HG02571 (cell line): Measurements from ENCODE around the gene MALT1.
"Not testable (repeated sequence)": the region's sequence is repeated elsewhere in the genome, so short reads cannot be mapped to it uniquely, and the experiment has no call there.

Source experiments
- ATAC-seq: cut with Tn5 transposase; IDR thresholded peaks from one replicate; pipeline ENCODE4 v1.9.1; 2021; ENCODE audit warnings: mild to moderate bottlenecking, moderate library complexity; ENCODE audit not compliant: unreplicated experiment

MALT1 gene

DNA sequence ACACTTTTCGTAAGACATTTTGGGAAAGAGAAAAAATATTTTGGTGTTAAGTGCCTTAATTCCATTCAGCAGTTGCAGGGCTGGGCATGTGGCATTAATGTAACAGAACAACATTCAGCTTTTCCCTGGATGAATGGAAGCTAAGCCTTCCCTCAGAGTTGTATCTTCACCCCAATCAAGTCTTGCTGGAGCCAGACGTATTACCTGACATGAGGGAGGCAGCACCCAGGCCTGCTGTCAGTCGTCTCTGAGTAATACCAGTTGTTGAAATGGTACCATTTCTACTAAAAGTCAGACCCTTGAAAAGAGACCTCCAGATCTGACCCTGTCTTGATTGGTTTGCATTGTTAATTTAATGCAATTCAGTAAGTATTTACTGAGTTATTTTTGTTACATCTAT lies 57.5 kb downstream of the MALT1 start:
- ATAC-seq: no peak

DNA sequence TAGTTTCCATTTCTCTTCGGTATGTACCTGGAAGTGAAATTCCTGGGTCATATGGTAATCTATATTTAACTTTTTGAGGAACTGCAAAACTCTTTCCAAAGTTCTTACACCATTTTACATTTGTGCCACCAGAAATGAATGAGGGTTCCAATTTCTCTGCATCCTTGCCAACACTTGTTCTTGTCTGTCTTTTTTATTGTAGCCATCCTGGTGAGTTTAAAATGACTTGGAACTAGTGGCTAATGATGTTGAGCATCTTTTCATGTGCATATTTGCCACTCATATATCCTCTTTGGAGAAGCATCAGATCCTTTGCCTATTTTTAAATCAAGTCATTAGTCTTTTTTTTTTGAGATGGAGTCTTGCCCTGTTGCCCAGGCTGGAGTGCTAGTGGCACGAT lies 59.4 kb downstream of the MALT1 start:
- no peak for ATAC-seq

DNA sequence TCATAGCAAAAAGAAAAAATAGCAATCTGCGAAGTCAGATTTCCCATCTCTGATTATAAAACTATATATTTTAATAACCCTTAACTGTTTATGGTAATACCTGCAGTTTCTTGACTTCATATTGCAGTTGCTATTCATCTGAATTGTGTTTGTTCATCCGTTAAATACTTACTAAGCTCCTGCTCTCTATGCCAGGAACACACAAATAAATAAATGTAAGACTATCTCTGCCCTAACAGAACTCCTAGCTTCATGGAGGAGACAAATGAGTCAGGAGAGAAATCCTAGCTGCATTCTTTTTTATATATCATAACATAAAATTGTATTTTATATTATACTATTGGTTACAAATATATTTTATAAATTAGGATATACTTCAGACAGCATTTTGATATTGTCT lies 61.2 kb downstream of the MALT1 start:
- no peak for ATAC-seq

DNA sequence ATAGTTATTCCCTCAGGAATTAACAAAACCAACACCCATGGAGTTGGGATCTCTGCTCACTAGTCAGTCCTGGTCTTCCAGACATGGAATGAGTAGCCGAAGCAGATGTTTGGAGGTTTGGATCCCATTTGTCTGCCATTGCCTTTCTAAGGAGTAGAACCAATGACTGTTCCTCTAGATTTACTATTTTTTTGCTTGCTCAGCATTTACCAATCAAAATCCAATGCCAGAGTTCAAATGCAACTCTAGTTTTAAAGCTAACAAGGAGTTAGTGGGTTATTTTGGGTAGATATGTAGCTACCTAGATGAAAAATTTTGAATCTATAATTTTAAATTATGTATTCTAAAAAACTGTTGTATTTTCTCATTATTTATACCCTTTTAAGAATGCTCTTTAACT lies 62.6 kb downstream of the MALT1 start:
- ATAC-seq: no peak

DNA sequence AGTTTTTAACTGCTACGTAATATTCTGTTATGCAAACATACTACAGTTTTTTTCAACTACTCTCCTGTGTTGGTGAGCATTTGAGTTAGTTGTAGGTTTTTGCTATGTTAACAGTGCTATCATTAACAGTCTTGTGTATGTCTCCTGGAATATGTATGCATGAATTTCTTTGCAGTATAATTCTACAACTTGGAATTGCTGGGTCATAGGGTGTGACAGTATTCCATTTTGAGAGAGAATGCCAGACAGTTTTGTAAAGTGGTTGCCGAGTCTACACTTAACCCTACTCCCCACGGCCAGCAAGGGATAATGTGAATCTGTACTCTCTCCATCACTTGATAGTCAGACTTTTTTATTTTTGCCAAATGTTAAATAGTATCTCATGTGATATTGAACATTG lies 67.1 kb downstream of the MALT1 start:
- no peak for ATAC-seq

DNA sequence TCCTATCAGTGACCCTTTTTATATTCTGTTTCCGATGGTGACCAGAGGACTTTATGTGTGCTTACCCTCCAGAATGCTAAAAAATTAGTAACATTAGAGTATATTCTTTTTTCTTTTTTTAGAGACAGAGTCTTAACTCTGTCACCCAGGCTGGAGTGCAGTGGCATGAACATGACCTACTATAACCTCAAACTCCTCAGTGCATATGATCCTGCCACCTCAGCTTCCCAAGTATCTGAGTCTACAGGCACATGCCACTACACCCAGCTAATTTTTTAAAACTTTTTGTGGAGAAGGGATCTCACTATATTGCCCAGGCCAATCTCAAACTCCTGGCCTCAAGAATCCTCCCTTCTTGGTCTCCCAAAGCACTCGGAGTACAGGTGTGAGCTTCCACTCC lies 74.6 kb downstream of the MALT1 start:
- ATAC-seq: no peak

DNA sequence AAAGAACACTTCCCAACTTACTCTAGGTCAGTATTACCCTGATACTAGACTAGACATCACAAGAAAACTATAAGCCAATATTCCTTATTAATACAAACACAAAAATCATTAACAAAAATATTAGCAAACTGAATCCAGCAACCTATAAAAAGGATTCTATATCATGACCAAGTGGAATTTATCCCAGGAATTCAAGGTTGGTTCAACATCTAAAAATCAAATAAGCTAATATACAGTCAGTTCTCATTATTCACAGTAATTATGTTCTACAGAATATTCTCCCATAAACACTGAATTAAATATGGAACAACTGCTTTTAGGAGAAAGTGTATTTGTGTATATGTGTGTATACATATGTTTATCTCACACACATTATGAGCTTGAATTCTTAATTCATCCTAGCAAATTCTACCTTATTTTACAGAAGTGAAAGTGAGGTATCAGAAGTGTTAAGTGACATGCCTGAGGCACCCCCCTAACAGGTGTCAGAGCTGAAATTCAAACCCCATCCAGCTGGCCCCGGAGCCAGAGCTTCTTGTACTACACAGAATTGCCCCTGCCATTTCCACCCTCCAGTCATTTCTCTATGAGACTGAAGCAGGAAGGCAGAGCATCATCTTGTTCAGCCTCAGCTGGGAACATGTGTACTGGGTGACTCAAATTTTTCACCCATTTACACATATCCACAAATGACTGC lies 77.8 kb downstream of the MALT1 start:
- no peak for ATAC-seq

DNA sequence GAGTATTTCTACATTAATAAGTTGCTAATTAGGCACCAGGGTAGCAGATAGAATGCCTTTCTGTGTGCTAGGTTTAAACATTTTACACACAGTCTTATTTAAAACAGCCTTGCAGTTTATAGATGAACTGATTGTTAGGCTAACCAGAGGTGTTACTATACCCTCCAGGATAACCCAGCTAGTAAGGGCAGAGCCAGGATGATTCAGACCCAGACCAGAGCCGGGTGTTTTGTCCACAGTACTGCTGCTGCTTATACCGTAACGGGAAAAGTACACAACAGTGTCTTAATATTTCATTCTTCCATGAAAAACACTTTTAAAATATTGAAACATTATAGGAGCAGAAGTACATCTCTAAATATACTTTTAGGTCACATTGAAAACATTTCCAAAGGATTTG lies 82.7 kb downstream of the MALT1 start:
- no peak for ATAC-seq

DNA sequence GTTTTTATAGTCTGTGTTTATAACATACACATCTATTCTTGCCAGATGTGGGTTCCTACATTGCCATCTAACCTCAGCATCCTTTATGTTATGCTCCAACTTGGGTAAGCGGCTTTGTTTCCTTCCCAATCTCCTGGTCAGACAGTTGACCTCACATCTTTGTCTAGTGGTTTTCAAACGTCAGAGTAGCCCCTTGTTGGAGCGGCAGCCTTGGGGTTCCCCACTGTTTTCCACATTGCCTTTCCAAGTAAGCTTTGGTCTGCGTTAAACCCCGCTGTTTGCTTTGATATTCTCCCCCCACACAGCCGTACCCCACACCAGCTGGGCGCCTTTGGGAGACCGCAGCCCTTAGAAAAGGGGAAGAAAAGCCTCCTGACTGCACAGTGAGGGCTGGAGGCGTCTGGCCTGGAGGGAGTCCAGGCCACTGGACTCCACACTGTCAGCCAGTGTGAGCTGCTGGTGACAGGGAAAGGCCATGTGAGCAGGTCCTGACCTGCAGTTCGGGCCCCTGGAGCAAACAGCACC lies 83.3 kb downstream of the MALT1 start:
- no peak for ATAC-seq

DNA sequence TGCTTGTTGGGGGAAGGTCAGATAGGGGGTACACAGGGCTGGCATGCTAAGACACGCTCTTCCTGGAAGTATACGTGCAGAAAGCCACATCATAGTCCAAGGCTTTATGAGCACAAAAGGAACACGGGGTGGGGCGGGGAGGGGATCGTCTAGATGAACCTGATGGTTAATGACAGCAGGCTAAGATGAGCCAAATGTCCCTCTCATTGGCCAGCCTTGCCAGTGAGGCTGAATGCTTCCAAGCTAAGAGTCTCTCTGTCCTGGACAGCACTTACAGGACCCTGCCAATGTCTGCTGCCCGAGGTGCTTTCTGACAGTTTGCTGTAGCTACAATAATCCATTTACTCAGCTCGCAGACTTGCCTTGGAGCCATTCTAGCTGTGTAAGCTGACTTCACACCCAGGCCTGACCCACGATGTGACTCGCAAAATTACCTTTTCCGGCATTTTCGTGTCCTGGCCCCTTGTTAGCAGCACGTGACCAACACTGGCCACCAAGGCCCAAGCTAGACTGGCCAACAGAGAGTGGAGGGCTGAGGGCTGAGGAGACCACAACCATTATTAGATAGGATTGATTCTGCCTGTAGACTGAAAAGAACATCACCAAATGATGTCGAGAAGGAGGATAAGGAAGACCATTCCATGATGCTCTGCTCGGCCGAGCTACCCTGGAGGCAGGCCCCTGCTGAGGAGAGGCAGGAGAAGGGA lies 84.2 kb downstream of the MALT1 start:
- ATAC-seq: no peak

DNA sequence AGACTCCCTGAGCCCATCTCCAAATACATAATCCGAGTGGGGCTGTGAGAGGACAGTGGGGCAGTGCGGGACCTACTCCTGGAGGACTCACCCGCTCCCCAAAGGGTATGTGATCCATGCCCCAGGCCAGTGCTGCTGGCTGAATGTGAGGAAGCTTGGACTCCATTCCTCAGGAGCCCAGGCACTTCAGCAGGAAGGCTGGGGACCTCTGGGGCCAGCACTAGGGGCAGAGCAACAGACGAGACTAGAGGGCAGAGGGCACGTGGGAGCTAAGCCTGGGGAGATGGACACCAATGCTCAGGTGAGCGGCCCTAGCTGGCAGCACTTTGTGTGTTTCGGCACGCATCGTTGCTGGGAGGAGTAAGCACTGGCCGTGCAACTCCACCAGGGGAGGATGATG lies 84.9 kb downstream of the MALT1 start:
- ATAC-seq: no peak

DNA sequence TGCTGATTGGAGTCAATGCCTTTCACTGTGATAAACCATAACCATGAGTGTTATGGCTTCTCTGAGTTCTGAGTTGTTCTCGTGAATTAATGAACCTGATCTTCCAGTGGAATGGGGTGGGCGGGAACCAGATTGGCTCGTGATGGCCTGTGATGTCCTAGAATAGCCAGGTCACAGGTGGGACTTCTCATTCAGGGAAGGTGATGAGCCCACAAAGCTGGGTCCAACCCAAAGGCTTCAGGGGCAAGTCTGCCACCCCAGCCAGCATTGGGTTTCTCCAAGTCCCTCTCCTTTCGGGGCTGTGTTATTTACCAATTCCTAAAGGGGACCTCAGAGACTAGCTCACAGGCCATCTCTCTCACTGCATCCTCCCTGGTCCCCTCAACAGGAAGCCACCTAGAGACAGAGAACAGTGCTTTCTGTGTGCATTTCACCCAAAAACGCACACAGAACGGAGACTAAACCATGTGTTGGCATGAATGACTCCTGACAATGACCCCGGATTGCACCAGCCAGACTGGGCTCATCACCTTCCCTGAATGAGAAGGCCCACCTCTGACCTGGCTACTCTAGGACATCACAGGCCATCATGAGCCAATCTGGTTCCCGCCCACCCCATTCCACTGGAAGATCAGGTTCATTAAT lies 85.5 kb downstream of the MALT1 start:
- no peak for ATAC-seq

DNA sequence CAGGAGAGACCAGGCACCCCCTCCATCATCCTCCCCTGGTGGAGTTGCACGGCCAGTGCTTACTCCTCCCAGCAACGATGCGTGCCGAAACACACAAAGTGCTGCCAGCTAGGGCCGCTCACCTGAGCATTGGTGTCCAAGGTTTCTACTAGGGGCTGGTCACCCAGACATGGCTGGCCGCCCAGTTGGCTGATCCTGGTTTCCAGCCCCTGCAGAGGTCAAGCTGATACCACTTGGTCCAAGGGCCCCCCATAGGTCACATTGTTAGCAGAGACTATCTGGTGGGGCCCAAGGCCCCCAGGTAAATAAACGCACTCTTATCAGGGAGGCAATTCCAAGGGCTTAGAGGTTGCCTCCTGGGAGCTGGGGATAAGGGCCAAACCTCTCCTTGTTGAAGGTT lies 86.1 kb downstream of the MALT1 start:
- not testable (repeated sequence) for ATAC-seq

DNA sequence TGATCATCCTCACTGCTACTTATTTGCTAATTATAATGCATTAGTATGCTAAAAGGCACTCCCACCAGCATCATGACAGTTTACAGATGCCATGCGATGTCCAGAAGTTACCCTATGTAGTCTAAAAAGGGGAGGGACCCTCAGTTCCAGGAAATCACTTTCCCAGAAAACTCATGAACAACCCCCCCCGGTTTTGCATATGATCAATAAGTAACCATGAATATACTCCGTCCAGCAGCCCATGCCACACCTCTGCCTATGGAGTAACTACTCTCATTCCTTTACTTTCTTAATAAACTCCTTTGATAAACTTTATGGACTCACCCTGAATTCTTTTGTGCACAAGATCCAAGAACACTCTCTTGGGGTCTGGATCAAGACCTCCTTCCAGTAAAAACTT lies 86.8 kb downstream of the MALT1 start:
- ATAC-seq: no peak

DNA sequence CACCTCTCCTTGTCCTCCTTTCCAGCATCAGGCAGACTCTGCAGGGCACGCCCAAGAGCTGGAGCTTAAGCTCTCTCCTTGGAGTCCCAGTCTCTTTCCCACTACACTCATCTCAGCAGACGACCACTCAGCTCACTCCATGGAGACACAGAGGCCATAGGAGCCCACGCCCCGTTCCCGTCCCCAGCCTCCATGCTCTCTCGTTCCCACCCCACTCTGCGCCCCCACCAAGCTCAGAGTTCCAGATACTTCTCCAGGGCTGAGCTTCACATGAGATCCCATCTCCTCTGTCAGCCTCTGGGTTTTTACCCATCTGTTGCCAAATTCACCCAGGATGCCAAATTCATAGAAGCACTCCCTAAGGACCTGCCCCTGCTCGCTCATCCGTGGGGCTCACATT lies 87.3 kb downstream of the MALT1 start:
- ATAC-seq: no peak

DNA sequence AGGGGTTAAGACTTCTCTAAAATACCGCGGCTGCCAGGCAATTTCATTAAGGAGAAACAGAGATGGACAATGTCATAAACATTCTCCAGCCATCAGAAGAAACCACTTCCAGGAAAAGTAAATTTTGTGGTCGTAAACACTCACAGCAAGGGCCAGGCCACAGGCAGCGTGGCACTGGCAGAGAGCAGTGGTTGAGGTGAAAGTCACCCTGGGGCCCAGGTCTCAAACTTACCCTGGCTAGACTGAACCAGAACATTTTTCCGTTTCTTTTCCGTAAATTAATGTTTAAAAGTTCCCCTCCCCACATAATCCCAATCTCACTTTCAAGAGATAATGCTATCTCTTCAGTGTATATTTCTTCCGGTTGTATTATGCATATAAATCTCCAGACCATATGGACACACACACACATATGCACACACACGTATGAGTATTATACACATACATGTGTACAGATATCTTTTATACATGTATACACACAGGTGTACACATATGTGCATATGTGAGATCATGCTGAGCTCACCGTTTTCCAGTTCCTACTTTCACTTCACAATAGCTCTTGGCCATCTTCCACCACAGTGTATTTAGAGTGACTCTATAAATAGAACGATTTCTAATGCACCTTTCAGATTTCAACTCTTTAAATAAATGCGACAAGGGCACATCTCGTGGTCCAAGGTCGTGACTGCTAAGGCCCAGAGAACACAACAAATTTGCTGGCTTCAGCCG lies 90.1 kb downstream of the MALT1 start:
- peak; percentile 59 for ATAC-seq

DNA sequence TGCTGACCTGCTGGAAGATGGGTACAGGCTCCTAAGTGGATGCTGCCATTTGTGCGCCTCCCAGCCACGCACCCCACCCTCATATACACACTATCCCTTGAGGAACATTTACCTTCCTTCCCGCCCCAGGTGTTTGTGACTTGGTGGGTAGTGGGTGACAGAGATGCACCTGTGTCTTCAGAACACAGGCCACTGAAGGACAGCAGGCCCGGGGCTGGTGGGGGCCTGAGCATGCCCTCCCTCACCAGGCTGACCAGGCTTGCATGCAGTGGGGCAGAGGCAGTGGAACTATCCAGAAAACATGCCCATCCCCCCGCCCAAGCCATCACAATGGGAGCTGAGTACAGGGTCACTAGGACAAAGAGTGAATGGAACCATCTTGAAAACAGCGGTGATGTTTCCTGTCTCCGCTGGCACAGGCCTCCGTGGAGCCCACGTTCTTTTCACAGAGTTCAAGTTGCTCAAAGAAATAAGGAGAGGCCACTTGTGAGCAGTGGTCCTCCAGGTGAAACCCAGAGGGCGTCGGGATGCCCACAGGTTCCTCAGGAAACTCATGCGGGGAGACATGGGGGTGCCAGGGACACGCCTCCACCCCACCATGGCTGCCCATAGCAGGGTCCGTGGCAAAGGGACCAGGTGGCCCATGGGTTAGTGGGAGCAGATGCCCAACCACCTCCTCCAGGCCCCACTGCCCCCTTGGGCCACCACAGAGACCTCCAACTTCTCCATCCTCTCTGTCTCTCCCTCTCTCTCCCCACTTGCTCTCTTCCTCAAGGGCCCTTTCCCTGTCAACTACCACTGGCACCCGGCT lies 90.9 kb downstream of the MALT1 start:
- ATAC-seq: no peak

DNA sequence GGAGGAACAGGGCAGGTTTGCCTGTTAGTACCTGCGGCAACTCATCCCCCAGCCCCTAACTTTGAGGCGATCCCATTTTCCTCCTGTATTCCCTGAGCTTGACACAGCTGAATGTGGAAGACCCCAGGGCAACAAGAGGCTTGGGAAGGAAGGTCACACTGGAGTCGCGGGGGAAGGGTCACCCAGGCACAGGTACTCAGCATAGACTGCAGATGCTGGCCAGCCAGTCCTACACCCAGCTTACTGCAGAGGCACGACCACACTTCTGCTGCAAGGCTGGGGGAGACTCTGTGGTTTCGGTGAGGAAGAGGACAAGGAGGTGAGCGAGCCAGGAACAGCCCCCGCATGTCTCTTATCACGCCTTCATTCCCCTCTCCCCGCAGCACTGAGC lies 91.5 kb downstream of the MALT1 start:
- ATAC-seq: no peak

DNA sequence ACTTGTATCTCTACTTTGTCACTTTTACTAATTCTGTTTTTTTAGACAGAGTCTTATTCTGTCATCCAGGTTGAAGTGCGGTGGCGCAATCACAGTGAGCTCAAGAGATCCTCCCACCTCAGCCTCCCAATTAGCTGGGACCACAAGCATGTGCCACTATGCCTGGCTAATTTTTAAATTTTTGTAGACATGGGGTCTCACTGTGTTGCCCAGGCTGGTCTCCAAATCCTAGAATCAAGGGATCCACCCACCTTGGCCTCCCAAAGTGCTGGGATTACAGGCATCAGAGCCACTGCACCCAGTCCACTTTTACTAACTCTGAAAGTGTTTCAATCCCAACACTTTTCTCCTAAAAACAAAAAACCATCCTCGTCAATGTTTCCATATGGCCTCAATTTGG lies 94.9 kb downstream of the MALT1 start:
- ATAC-seq: no peak

DNA sequence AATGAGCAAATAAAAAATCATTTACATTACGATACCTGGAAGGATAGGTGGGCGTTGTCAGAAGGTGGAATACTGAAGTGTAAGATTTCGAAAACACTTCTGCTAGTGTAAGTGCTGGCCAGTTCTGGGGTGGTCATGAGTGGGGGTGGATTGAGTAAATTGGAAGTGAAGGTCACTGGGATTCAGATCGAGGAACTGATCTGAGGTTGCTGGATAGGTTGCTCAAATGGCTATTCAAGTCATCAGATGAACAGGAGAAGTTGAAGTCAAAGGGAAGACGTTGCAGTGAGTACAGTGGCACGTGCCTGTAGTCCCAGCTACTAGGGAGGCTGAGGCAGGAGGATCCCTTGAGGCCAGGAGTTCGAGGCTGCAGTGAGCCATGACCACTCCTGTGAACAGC lies 95.7 kb downstream of the MALT1 start:
- no peak for ATAC-seq
